Gastroesophageal sphincter (tissue), 4 donors: ENCODE results near the gene CXADR. TPM values are rescaled to one million over a fixed set of nuclear protein-coding genes. Genes with fewer than 3 reads are reported as not detected.

Experiments used
- ATAC-seq: fragments of 150-250 bp; one replicate; pipeline ENCODE4 v1.9.1; 2016; ENCODE audit warnings: mild to moderate bottlenecking, moderate library complexity
- H3K27ac ChIP-seq, 4 donors: fragments of 200-600 bp; sonication (generic) in 3 of 4; 1 replicate in 3 of 4; 2 replicates in 1 of 4; pipeline ENCODE4 v1.5.1; 2016 to 2019
- H3K27me3 ChIP-seq: fragments of 200-600 bp; sonication (generic); one replicate; pipeline ENCODE4 v1.5.1; 2019
- H3K36me3 ChIP-seq, 2 donors: fragments of 200-600 bp; sonication (generic); one replicate each; pipeline ENCODE4 v1.5.1; 2019; ENCODE audit warnings: control low read depth in 1 of 2
- H3K4me1 ChIP-seq, 3 donors: fragments of 200-600 bp; sonication (generic); 1 replicate in 2 of 3; 2 replicates in 1 of 3; pipeline ENCODE4 v1.5.1; 2016 to 2019; ENCODE audit warnings: control low read depth in 2 of 3
- H3K4me3 ChIP-seq, 2 donors: fragments of 200-600 bp; sonication (generic); one replicate each; pipeline ENCODE4 v1.5.1; 2019; ENCODE audit warnings: mild to moderate bottlenecking in 1 of 2, moderate library complexity in 1 of 2
- H3K9me3 ChIP-seq, 3 donors: fragments of 200-600 bp; sonication (generic); one replicate each; pipeline ENCODE4 v1.5.1; 2017 to 2019; ENCODE audit warnings: control low read depth in 2 of 3
- CTCF ChIP-seq, 4 experiments: fragments of 200-600 bp in 2 of 4; fragments of 450-650 bp in 2 of 4; sonication (generic) in 1 of 4; IDR thresholded peaks; one replicate each; pipeline ENCODE4 v1.5.1; 2017 to 2019; ENCODE audit warnings: antibody characterized with exemption in 4 of 4, mild to moderate bottlenecking in 2 of 4, moderate library complexity in 2 of 4
- EP300 ChIP-seq: sonication (generic); formaldehyde crosslinking; IDR thresholded peaks from one replicate; pipeline ENCODE4 v1.6.1; 2017; ENCODE audit warnings: antibody characterized with exemption, mild to moderate bottlenecking
- POLR2A ChIP-seq, 2 donors: fragments of 450-650 bp; IDR thresholded peaks; one replicate each; pipeline ENCODE4 v1.6.1; 2017; ENCODE audit warnings: antibody characterized with exemption in 2 of 2, mild to moderate bottlenecking in 2 of 2, moderate library complexity in 1 of 2
- POLR2AphosphoS5 ChIP-seq: sonication (generic); formaldehyde crosslinking; IDR thresholded peaks from one replicate; pipeline ENCODE4 v1.6.1; 2017; ENCODE audit warnings: antibody characterized with exemption
- WGBS, 2 donors: methylation state at CpG; one replicate each; pipeline ENCODE4 v1.1.5; 2018; ENCODE audit warnings: low coverage in 1 of 2; 5-methylcytosine and 5-hydroxymethylcytosine counted together
- total RNA-seq, 4 donors: library from RNA; depleted of rRNA; stranded (reverse); fragments of >200 nt; gene quantifications; one replicate each; pipeline ENCODE4 v1.1.0, GENCODE V29; 2016

Gene CXADR
- total RNA-seq, 4 donors from 2014 or later = 0.54 to 10.6 (median 4.4) TPM

GRCh38 chr21:17539743-17540341, 27.0 kb downstream of the CXADR start:
- peaks cover 0 to 8% (median 0%) of the 10 kb centered on the region in 3 donors for H3K4me1 ChIP-seq
- 87 to 89% methylated on average over 8 to 9 of the region's 9 CpGs for WGBS, 2 donors
- no peaks in the 10 kb centered on the region for H3K36me3 ChIP-seq
- H3K27ac ChIP-seq = no peak overlapping the region
- H3K9me3 ChIP-seq = no peaks in the 10 kb centered on the region
- no peak for ATAC-seq
- H3K4me3 ChIP-seq = no peak overlapping the region
- TF ChIP-seq POLR2A (IDR thresholded peaks at IDR 0.05) (no peak), POLR2AphosphoS5 (no peak), CTCF (IDR thresholded peaks at IDR 0.05) (no peak), EP300 (no peak)
- no peaks in the 10 kb centered on the region for H3K27me3 ChIP-seq

- Histone ChIP-seq H3K27me3 (no peaks in the 10 kb centered on the region), H3K4me3 (no peak overlapping the region), H3K4me1 (peaks cover 0 to 8% (median 0%) of the 10 kb centered on the region in 3 donors), H3K27ac (no peak overlapping the region), H3K9me3 (no peaks in the 10 kb centered on the region), H3K36me3 (no peaks in the 10 kb centered on the region)
- no peak for TF ChIP-seq CTCF (IDR thresholded peaks at IDR 0.05)
- no peak for TF ChIP-seq POLR2A (IDR thresholded peaks at IDR 0.05)
- TF ChIP-seq EP300 = no peak
- TF ChIP-seq POLR2AphosphoS5 = no peak
- ATAC-seq = no peak
- 49 to 66% methylated on average over 4 of the region's 4 CpGs for WGBS, 2 donors
These were observed 27.7 kb downstream of the CXADR start for GRCh38 chr21:17540530-17540929.

- Histone ChIP-seq H3K36me3 (no peaks in the 10 kb centered on the region), H3K27ac (no peak overlapping the region), H3K9me3 (no peaks in the 10 kb centered on the region), H3K4me1 (peaks cover 0 to 8% (median 0%) of the 10 kb centered on the region in 3 donors), H3K27me3 (no peaks in the 10 kb centered on the region), H3K4me3 (no peak overlapping the region)
- WGBS, 2 donors = 14 to 27% methylated on average over 5 of the region's 5 CpGs
- no peak for TF ChIP-seq EP300
- no peak for TF ChIP-seq POLR2A (IDR thresholded peaks at IDR 0.05)
- no peak for TF ChIP-seq CTCF (IDR thresholded peaks at IDR 0.05)
- TF ChIP-seq POLR2AphosphoS5 = no peak
- ATAC-seq = no peak
These were observed 29.6 kb downstream of the CXADR start for GRCh38 chr21:17542371-17543011.

- TF ChIP-seq EP300 = no peak
- H3K4me1 ChIP-seq = peaks cover 0 to 8% (median 0%) of the 10 kb centered on the region in 3 donors
- H3K9me3 ChIP-seq = no peaks in the 10 kb centered on the region
- H3K27me3 ChIP-seq = no peaks in the 10 kb centered on the region
- no peak overlapping the region for H3K27ac ChIP-seq
- no peak overlapping the region for H3K4me3 ChIP-seq
- WGBS, 2 donors = no CpG with 5 or more reads among the region's 1 CpG
- no peaks in the 10 kb centered on the region for H3K36me3 ChIP-seq
- ATAC-seq = no peak
These were observed 32.2 kb downstream of the CXADR start for GRCh38 chr21:17545007-17545406.

GRCh38 chr21:17548262-17548661, 35.4 kb downstream of the CXADR start:
- Histone ChIP-seq H3K9me3 (no peaks in the 10 kb centered on the region), H3K4me1 (no peaks in the 10 kb centered on the region), H3K4me3 (no peak overlapping the region), H3K27ac (no peak overlapping the region), H3K36me3 (no peaks in the 10 kb centered on the region), H3K27me3 (no peaks in the 10 kb centered on the region)
- TF ChIP-seq CTCF (IDR thresholded peaks at IDR 0.05) = no peak
- TF ChIP-seq POLR2A (IDR thresholded peaks at IDR 0.05) = no peak
- no peak for TF ChIP-seq POLR2AphosphoS5
- no peak for TF ChIP-seq EP300
- no peak for ATAC-seq
- WGBS, 2 donors = 22 to 27% methylated on average over 3 of the region's 7 CpGs
